ENCODE measurements around the gene STK32B. TPM values are rescaled to one million over a fixed set of nuclear protein-coding genes. Genes with fewer than 3 reads are reported as not detected.

Gene STK32B
- polyA plus RNA-seq, 1 of the 3 experiments (the other 2 are of a cell fraction) = 0.20 TPM

DNA sequence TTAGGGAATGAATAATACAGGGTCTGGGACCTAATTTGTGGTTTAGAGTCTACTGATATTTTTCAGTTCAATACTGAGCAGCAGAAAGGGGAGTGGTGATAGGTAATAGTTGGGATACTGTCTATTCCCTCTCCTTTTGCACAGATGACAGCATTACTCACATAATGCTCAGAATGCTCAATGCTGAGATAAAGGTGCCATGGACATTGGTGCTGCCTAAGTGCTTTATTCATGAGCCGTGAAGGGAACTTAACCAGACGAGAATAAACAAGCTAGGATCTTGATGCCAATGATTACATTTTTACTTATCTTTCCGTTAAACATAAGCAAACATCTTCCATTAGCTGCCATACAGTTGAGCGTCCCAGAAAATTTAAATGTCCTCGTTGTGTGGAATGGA is 75.6 kb downstream of the STK32B start:
- no peak for TF ChIP-seq TEAD4 (IDR thresholded peaks at IDR 0.05; ENCODE audit: borderline replicate concordance, insufficient read depth)
- TF ChIP-seq, protein P1, sequence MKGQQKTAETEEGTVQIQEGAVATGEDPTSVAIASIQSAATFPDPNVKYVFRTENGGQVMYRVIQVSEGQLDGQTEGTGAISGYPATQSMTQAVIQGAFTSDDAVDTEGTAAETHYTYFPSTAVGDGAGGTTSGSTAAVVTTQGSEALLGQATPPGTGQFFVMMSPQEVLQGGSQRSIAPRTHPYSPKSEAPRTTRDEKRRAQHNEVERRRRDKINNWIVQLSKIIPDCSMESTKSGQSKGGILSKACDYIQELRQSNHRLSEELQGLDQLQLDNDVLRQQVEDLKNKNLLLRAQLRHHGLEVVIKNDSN (IDR thresholded peaks at IDR 0.05; ENCODE audit: borderline replicate concordance, low read depth) = no peak
- TF ChIP-seq, protein P2, sequence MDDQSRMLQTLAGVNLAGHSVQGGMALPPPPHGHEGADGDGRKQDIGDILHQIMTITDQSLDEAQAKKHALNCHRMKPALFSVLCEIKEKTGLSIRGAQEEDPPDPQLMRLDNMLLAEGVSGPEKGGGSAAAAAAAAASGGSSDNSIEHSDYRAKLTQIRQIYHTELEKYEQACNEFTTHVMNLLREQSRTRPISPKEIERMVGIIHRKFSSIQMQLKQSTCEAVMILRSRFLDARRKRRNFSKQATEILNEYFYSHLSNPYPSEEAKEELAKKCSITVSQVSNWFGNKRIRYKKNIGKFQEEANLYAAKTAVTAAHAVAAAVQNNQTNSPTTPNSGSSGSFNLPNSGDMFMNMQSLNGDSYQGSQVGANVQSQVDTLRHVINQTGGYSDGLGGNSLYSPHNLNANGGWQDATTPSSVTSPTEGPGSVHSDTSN (IDR thresholded peaks at IDR 0.05) = no peak
- no peak for TF ChIP-seq FOSL2 (IDR thresholded peaks at IDR 0.05; ENCODE audit: borderline replicate concordance, low read depth)
- TF ChIP-seq, protein P3, sequence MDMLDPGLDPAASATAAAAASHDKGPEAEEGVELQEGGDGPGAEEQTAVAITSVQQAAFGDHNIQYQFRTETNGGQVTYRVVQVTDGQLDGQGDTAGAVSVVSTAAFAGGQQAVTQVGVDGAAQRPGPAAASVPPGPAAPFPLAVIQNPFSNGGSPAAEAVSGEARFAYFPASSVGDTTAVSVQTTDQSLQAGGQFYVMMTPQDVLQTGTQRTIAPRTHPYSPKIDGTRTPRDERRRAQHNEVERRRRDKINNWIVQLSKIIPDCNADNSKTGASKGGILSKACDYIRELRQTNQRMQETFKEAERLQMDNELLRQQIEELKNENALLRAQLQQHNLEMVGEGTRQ (IDR thresholded peaks at IDR 0.05; ENCODE audit: borderline replicate concordance, low read depth, low read length) = no peak
- TF ChIP-seq MEF2A (IDR thresholded peaks at IDR 0.05; ENCODE audit: borderline replicate concordance, low read depth) = no peak
- TF ChIP-seq MXI1 (IDR thresholded peaks at IDR 0.05; ENCODE audit: low read depth, low read length) = no peak
- no peak for TF ChIP-seq TCF12 (IDR thresholded peaks at IDR 0.05)
- no peak for TF ChIP-seq RCOR1 (IDR thresholded peaks at IDR 0.05; ENCODE audit: low read length)
- TF ChIP-seq, protein P4, sequence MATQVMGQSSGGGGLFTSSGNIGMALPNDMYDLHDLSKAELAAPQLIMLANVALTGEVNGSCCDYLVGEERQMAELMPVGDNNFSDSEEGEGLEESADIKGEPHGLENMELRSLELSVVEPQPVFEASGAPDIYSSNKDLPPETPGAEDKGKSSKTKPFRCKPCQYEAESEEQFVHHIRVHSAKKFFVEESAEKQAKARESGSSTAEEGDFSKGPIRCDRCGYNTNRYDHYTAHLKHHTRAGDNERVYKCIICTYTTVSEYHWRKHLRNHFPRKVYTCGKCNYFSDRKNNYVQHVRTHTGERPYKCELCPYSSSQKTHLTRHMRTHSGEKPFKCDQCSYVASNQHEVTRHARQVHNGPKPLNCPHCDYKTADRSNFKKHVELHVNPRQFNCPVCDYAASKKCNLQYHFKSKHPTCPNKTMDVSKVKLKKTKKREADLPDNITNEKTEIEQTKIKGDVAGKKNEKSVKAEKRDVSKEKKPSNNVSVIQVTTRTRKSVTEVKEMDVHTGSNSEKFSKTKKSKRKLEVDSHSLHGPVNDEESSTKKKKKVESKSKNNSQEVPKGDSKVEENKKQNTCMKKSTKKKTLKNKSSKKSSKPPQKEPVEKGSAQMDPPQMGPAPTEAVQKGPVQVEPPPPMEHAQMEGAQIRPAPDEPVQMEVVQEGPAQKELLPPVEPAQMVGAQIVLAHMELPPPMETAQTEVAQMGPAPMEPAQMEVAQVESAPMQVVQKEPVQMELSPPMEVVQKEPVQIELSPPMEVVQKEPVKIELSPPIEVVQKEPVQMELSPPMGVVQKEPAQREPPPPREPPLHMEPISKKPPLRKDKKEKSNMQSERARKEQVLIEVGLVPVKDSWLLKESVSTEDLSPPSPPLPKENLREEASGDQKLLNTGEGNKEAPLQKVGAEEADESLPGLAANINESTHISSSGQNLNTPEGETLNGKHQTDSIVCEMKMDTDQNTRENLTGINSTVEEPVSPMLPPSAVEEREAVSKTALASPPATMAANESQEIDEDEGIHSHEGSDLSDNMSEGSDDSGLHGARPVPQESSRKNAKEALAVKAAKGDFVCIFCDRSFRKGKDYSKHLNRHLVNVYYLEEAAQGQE (IDR thresholded peaks at IDR 0.05; ENCODE audit: low read depth, low read length) = no peak
- TF ChIP-seq, protein P5, sequence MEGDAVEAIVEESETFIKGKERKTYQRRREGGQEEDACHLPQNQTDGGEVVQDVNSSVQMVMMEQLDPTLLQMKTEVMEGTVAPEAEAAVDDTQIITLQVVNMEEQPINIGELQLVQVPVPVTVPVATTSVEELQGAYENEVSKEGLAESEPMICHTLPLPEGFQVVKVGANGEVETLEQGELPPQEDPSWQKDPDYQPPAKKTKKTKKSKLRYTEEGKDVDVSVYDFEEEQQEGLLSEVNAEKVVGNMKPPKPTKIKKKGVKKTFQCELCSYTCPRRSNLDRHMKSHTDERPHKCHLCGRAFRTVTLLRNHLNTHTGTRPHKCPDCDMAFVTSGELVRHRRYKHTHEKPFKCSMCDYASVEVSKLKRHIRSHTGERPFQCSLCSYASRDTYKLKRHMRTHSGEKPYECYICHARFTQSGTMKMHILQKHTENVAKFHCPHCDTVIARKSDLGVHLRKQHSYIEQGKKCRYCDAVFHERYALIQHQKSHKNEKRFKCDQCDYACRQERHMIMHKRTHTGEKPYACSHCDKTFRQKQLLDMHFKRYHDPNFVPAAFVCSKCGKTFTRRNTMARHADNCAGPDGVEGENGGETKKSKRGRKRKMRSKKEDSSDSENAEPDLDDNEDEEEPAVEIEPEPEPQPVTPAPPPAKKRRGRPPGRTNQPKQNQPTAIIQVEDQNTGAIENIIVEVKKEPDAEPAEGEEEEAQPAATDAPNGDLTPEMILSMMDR (IDR thresholded peaks at IDR 0.05) = no peak
- no peak for TF ChIP-seq NFIC (IDR thresholded peaks at IDR 0.05; ENCODE audit: borderline replicate concordance)
- Histone ChIP-seq H3K9me2 (no peaks in the 10 kb centered on the region), H3K79me2 (ENCODE audit: insufficient read depth) (no peaks in the 10 kb centered on the region), H2AFZ (ENCODE audit: low read depth) (no peak overlapping the region), H3K36me3 (replicated peaks in 1 of 2; ENCODE audit: control insufficient read depth in 1 of 2, insufficient read depth in 2 of 2, low read length in 1 of 2) (no peaks in the 10 kb centered on the region), H3K4me3 (ENCODE audit: low read depth in 2 of 2, low read length in 1 of 2) (no peak overlapping the region), H4K20me1 (ENCODE audit: insufficient read depth) (no peaks in the 10 kb centered on the region), H3K9me3 (no peaks in the 10 kb centered on the region), H3K4me2 (no peak overlapping the region), H3K27ac (ENCODE audit: low read depth in 2 of 2, low read length in 1 of 2) (no peak overlapping the region), H3K4me1 (ENCODE audit: control insufficient read depth in 1 of 2, insufficient read depth in 2 of 2, low read depth in 1 of 2, low read length in 1 of 2) (no peaks in the 10 kb centered on the region), H3K9ac (no peak overlapping the region), H3F3A (replicated peaks; ENCODE audit: insufficient read depth) (no peaks in the 10 kb centered on the region), H3K27me3 (ENCODE audit: insufficient read depth) (no peaks in the 10 kb centered on the region)
- POLR2A ChIA-PET = no interaction called here
- no peak for DNase-seq
- CTCF ChIA-PET = interaction anchor here (1.1 kb wide), 1 partner anchor 15 kb away, joined by 4 read pairs; no protein-coding TSS in a partner anchor
- WGBS (ENCODE audit: low lambda C conversion rate) = 9% methylated on average over 5 of the region's 5 CpGs

All from SK-N-SH (cell line).